ENCODE results near the gene WDR27. TPM values are rescaled to one million over a fixed set of nuclear protein-coding genes. Genes with fewer than 3 reads are reported as not detected.

WDR27 gene
- total RNA-seq: 23.3 and 29.7 TPM in 2 replicates

GRCh38 chr6:169701954-169702839, at the start of gene WDR27, which contains the start of gene C6orf120:
Gene WDR27, minus strand, starts transcription at chr6:169702029. Its CDS starts 13,024 bp downstream, at chr6:169689005.
Gene C6orf120, plus strand, starts transcription at chr6:169702126. Its CDS starts 334 bp downstream, at chr6:169702460.

GRCh38 chr6:169724494-169725124, 22.8 kb upstream of the WDR27 start, which contains the start of gene PHF10:
Gene PHF10, minus strand, starts transcription at chr6:169724500. Its CDS starts 569 bp downstream, at chr6:169723931.

Other genes with a start within 250 kb of the WDR27 start
- gene C6orf120, start 97 bp upstream of the WDR27 start, total RNA-seq: 54.3 and 60.0 TPM in 2 replicates
- gene PHF10, start 22.5 kb upstream of the WDR27 start, total RNA-seq: 9.6 and 12.9 TPM in 2 replicates
- gene DYNLT2, start 49.5 kb upstream of the WDR27 start, total RNA-seq: 0.99 and 1.5 TPM in 2 replicates
- gene ERMARD, start 49.6 kb upstream of the WDR27 start, total RNA-seq: 22.8 and 29.8 TPM in 2 replicates

Data from smooth muscle cell of trachea (primary cell).